ENCODE measurements around the gene STATH. TPM values are rescaled to one million over a fixed set of nuclear protein-coding genes. Genes with fewer than 3 reads are reported as not detected.

STATH gene, protein sequence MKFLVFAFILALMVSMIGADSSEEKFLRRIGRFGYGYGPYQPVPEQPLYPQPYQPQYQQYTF
- total RNA-seq (not detected), polyA plus RNA-seq (ENCODE audit: insufficient read depth in 1 of 8, insufficient read length in 8 of 8, low replicate concordance in 1 of 8) (not detected)
- long read RNA-seq, donor 1: 0 reads
- long read RNA-seq, donor 2: 0 reads
- long read RNA-seq, donor 3: 0 reads
- long read RNA-seq, donor 4: 0 reads
- long read RNA-seq, donor 5: 0 reads
- long read RNA-seq, donor 6: 0 reads
- long read RNA-seq, donor 7: 0 reads
- long read RNA-seq, donor 8: 0 reads
- long read RNA-seq, donor 9: 0 reads
- long read RNA-seq, donor 10: 0 reads
- long read RNA-seq, donor 11: 0 reads

DNA sequence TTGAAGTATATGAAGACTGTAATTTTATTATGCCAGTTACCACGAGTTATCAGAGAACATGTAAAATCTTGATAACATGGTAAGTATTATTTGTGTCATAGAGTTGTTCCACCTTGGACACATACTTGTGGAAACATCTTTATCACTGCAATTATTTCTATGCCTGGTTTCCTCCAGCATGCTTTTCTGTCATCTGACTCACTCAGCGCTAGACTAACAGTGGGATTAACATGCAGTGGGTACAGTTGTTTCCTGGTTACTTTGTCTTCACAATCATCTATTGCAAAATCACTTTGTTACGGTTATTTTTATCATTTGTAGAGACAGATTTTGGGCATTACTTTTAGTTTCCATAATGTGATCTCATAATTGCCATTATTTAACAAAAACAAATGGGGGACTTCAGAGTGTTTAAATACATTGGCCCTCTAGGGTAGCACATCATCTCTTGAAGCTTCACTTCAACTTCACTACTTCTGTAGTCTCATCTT, at the start of gene STATH:
Gene STATH, plus strand, starts transcription at position 441 of the 491 bp plus-strand sequence. CDS start 2,472 bp downstream, outside the sequence.
- Histone ChIP-seq H3K9me3 (replicated peaks; ENCODE audit: control insufficient read depth, low read depth, low read length) (no peaks in the 10 kb centered on the region), H3K36me3 (ENCODE audit: control insufficient read depth, insufficient read depth, low read length) (no peaks in the 10 kb centered on the region), H3K27ac (ENCODE audit: low read length) (no peak within 1 kb of the TSS), H3K27me3 (ENCODE audit: control insufficient read depth, insufficient read depth, low read length) (no peaks in the 10 kb centered on the region), H3K4me1 (ENCODE audit: control insufficient read depth, insufficient read depth, low read length) (no peaks in the 10 kb centered on the region), H3K4me3 (ENCODE audit: low read length) (no peak within 1 kb of the TSS)
- no CpG with 5 or more reads among the region's 3 CpGs for WGBS (ENCODE audit: insufficient coverage)
- DNase-seq: no peak

DNA sequence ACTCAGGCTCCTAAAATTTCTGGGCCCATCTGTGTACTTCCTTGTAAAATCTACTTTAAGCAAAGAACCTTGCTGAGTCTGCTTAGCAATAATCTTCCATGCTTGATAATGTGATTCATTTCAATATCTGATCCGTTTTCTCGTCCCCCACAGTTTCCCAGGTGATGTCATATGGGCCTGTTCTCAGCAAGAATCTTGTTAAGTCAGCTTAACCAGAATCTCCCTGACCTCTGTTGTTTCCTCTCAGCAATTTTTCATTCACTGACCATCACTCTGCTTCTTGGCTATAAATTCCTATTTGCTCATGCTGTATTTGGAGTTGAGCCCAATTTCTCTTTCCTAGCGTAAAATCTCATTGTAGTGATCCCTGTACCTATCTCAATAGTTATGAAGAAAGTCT, 44.2 kb upstream of the STATH start:
- H3K36me3 ChIP-seq (ENCODE audit: control insufficient read depth, insufficient read depth, low read length): no peaks in the 10 kb centered on the region
- no peaks in the 10 kb centered on the region for H3K4me1 ChIP-seq (ENCODE audit: control insufficient read depth, insufficient read depth, low read length)
- H3K27me3 ChIP-seq (ENCODE audit: control insufficient read depth, insufficient read depth, low read length): no peaks in the 10 kb centered on the region
- no peaks in the 10 kb centered on the region for H3K9me3 ChIP-seq (replicated peaks; ENCODE audit: control insufficient read depth, low read depth, low read length)
- no peak overlapping the region for H3K4me3 ChIP-seq (ENCODE audit: low read length)
- 60% methylated on average over 1 of the region's 3 CpGs for WGBS (ENCODE audit: insufficient coverage)
- no peak overlapping the region for H3K27ac ChIP-seq (ENCODE audit: low read length)
- peak; percentile 4 for DNase-seq

DNA sequence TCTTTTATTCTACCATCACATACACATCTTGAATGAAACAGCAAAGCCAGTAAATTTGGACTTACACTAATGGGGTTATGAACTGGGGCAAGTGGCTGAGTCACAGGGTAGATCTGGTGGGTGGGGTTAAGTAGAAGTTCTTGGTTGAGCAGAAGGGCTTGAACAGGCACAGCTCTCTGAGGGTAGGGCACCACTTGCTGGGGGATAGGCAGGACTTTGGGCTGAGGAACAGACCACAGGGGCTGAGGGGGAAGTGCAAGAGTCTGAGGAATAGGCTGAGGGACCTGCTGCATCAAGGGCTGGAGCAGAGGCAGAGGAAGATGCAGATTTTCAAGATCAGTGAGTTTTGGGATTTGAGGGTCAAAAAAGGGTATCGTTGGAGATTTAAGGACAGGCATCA, 38.6 kb upstream of the STATH start:
- H3K9me3 ChIP-seq (replicated peaks; ENCODE audit: control insufficient read depth, low read depth, low read length): no peaks in the 10 kb centered on the region
- no peak overlapping the region for H3K4me3 ChIP-seq (ENCODE audit: low read length)
- H3K27ac ChIP-seq (ENCODE audit: low read length): no peak overlapping the region
- no peaks in the 10 kb centered on the region for H3K36me3 ChIP-seq (ENCODE audit: control insufficient read depth, insufficient read depth, low read length)
- no peaks in the 10 kb centered on the region for H3K27me3 ChIP-seq (ENCODE audit: control insufficient read depth, insufficient read depth, low read length)
- no peak for DNase-seq
- H3K4me1 ChIP-seq (ENCODE audit: control insufficient read depth, insufficient read depth, low read length): no peaks in the 10 kb centered on the region
- 100% methylated on average over 1 of the region's 1 CpG for WGBS (ENCODE audit: insufficient coverage)

DNA sequence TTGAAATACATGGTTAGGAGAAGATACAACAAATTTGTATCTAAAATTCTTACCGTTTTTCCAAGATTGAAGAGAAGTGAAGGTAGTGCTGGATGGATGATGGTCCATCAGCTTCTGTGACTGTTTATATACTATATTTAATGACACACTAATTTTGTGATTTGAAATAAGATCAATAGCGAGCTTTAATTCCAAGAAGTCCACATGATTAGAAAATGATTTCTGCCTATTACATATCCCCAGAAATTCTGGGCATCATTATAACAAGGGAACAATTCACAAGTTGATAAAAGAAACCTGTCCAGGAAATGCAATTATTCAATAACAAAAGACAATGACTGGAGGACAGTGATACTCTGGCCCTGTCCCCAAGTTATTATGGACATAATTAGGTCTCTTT, 30.1 kb upstream of the STATH start, which contains the start of gene CSN2:
Gene CSN2, minus strand, starts transcription at position 101 of the 400 bp plus-strand sequence. CDS start 4,733 bp downstream, outside the sequence.
- Histone ChIP-seq H3K27ac (ENCODE audit: low read length) (no peak within 1 kb of the TSS), H3K27me3 (ENCODE audit: control insufficient read depth, insufficient read depth, low read length) (no peaks in the 10 kb centered on the region), H3K9me3 (replicated peaks; ENCODE audit: control insufficient read depth, low read depth, low read length) (no peaks in the 10 kb centered on the region), H3K4me1 (ENCODE audit: control insufficient read depth, insufficient read depth, low read length) (no peaks in the 10 kb centered on the region), H3K36me3 (ENCODE audit: control insufficient read depth, insufficient read depth, low read length) (no peaks in the 10 kb centered on the region), H3K4me3 (ENCODE audit: low read length) (no peak within 1 kb of the TSS)
- DNase-seq: no peak
- WGBS (ENCODE audit: insufficient coverage): no CpG with 5 or more reads among the region's 2 CpGs

DNA sequence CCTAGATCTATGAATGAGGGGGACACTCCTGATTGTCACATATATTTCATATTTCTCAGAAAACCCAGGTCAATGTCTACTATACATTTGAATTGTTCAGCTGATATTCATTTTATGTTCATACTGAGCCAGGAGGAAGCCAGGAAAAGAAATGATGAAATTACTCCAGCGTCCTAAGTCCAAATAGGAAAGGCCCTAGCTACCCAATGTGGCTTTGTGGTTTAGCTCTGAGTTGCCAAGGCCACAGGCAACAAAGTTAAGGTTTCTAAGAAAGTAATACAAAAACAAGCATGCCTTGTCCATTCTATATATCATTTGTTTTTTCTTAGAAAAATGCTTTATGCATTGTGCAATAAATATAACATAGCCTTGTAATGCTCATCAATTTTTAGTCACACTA, 25.7 kb upstream of the STATH start:
- no peaks in the 10 kb centered on the region for H3K27me3 ChIP-seq (ENCODE audit: control insufficient read depth, insufficient read depth, low read length)
- no peak overlapping the region for H3K27ac ChIP-seq (ENCODE audit: low read length)
- H3K4me3 ChIP-seq (ENCODE audit: low read length): no peak overlapping the region
- no peak for DNase-seq
- no CpG with 5 or more reads among the region's 1 CpG for WGBS (ENCODE audit: insufficient coverage)
- H3K4me1 ChIP-seq (ENCODE audit: control insufficient read depth, insufficient read depth, low read length): no peaks in the 10 kb centered on the region
- H3K36me3 ChIP-seq (ENCODE audit: control insufficient read depth, insufficient read depth, low read length): no peaks in the 10 kb centered on the region
- no peaks in the 10 kb centered on the region for H3K9me3 ChIP-seq (replicated peaks; ENCODE audit: control insufficient read depth, low read depth, low read length)

DNA sequence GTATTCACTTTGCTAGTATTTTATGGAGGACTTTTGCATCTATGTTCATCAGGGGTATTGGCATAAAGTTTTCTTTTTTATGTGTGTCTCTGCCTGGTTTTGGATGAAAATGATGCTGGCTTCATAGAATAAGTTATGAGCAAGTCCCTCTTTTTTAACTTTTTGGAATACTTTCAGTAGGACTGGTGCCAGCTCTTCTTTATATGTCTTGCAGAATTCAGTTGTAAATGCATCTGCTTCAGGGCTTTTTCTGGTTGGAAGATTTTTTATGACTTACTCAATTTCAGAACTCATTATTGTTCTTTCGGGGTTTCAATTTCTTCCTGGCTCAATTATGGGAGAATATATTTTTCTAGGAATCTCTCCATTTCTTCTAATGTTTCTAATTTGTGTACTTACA, 21.1 kb upstream of the STATH start:
- Histone ChIP-seq H3K9me3 (replicated peaks; ENCODE audit: control insufficient read depth, low read depth, low read length) (no peaks in the 10 kb centered on the region), H3K4me3 (ENCODE audit: low read length) (no peak overlapping the region), H3K36me3 (ENCODE audit: control insufficient read depth, insufficient read depth, low read length) (no peaks in the 10 kb centered on the region), H3K4me1 (ENCODE audit: control insufficient read depth, insufficient read depth, low read length) (no peaks in the 10 kb centered on the region), H3K27me3 (ENCODE audit: control insufficient read depth, insufficient read depth, low read length) (no peaks in the 10 kb centered on the region), H3K27ac (ENCODE audit: low read length) (no peak overlapping the region)
- no CpG with 5 or more reads among the region's 1 CpG for WGBS (ENCODE audit: insufficient coverage)
- peak; percentile 84 for DNase-seq

DNA sequence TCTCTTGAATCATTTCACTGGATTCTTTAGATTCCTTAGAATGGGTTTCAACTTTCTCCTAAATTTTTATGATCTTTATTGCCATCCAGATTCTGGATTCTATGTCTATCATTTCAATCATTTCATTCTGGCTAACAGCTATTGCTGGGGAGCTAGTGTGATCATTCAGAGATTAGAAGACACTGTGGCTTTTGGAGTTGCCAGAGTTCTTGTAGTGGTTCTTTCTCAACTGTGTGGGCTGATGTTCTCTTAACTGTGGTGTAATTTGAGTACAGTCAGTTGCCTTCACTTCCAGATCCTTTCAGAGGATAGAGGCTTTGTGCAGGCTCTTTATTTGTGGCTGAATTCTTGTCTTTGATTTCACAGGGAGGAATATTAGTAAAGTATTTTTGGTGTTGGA, 18.2 kb upstream of the STATH start:
- no peaks in the 10 kb centered on the region for H3K9me3 ChIP-seq (replicated peaks; ENCODE audit: control insufficient read depth, low read depth, low read length)
- H3K27me3 ChIP-seq (ENCODE audit: control insufficient read depth, insufficient read depth, low read length): no peaks in the 10 kb centered on the region
- H3K4me3 ChIP-seq (ENCODE audit: low read length): no peak overlapping the region
- H3K4me1 ChIP-seq (ENCODE audit: control insufficient read depth, insufficient read depth, low read length): no peaks in the 10 kb centered on the region
- H3K27ac ChIP-seq (ENCODE audit: low read length): no peak overlapping the region
- no peaks in the 10 kb centered on the region for H3K36me3 ChIP-seq (ENCODE audit: control insufficient read depth, insufficient read depth, low read length)
- no peak for DNase-seq

DNA sequence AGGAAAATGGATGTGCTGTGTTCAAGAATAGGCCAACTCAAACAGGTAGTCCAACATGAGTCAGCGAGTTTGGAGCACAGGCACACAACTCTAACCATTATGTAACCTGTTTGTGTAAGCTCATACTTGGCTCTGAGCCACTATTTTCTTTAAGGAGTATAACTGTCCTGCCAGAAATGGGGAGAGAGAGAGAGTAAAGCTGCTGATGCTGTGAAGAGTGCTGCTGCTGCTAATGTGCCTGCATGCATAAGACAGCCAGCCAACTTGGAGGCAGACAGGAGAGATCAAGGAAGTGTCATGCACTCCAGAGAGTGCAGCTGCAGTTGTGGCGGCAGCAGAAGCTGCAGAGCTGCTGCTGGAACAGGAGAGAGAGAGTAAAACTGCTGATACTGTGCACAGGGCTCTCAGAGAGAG, 11.7 kb upstream of the STATH start:
- peak; percentile 93 for DNase-seq
- Histone ChIP-seq H3K27ac (ENCODE audit: low read length) (no peak overlapping the region), H3K36me3 (ENCODE audit: control insufficient read depth, insufficient read depth, low read length) (no peaks in the 10 kb centered on the region), H3K9me3 (replicated peaks; ENCODE audit: control insufficient read depth, low read depth, low read length) (no peaks in the 10 kb centered on the region), H3K4me3 (ENCODE audit: low read length) (no peak overlapping the region), H3K4me1 (ENCODE audit: control insufficient read depth, insufficient read depth, low read length) (peaks cover 3% of the 10 kb centered on the region), H3K27me3 (ENCODE audit: control insufficient read depth, insufficient read depth, low read length) (no peaks in the 10 kb centered on the region)
- WGBS (ENCODE audit: insufficient coverage): 40% methylated on average over 1 of the region's 2 CpGs

DNA sequence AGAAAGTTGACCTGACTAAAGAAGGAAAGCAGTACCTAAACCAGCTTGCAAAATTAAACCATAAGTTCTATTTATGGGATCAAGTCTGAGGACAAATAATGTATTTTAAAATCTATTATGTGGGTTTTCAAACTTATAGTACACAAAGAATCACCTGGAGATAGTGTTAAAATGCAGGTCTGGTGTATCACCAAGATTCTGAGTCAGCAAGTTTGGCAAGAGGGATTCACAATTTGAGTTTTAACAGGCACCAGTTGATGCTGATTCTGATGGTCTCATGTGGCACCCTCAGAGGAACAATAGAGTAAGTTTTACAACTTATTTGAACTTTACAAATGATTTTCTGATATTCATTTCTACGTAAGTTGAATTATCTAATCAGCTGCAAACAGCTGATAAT, 9.1 kb upstream of the STATH start:
- Histone ChIP-seq H3K4me1 (ENCODE audit: control insufficient read depth, insufficient read depth, low read length) (peaks cover 3% of the 10 kb centered on the region), H3K27me3 (ENCODE audit: control insufficient read depth, insufficient read depth, low read length) (no peaks in the 10 kb centered on the region), H3K4me3 (ENCODE audit: low read length) (no peak overlapping the region), H3K27ac (ENCODE audit: low read length) (no peak overlapping the region), H3K36me3 (ENCODE audit: control insufficient read depth, insufficient read depth, low read length) (no peaks in the 10 kb centered on the region), H3K9me3 (replicated peaks; ENCODE audit: control insufficient read depth, low read depth, low read length) (no peaks in the 10 kb centered on the region)
- no CpG with 5 or more reads among the region's 1 CpG for WGBS (ENCODE audit: insufficient coverage)
- DNase-seq: no peak

DNA sequence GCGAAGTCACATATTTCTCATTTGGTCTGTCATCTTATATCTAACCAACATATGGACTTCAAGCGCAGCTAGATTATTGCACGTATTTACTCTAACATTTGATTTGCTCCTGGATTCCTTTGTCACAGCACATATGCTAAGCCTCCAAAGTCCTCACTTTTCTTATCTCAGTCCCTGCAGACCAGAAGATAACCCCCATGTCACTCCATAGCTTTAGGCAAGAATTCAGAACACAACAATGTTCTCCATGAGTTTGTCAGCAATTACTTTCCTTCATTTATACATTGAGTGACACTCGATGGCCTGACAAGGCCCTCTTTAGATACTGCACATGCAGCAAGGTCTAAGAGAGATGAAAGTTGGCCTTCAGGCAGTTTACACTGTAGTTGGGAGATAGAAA, 4.8 kb upstream of the STATH start:
- WGBS (ENCODE audit: insufficient coverage): 84% methylated on average over 3 of the region's 4 CpGs

More for the DNA sequence above, 4.8 kb upstream of the STATH start:
- Histone ChIP-seq H3K4me3 (ENCODE audit: low read length) (no peak overlapping the region), H3K4me1 (ENCODE audit: control insufficient read depth, insufficient read depth, low read length) (no peaks in the 10 kb centered on the region), H3K36me3 (ENCODE audit: control insufficient read depth, insufficient read depth, low read length) (no peaks in the 10 kb centered on the region), H3K27ac (ENCODE audit: low read length) (no peak overlapping the region), H3K27me3 (ENCODE audit: control insufficient read depth, insufficient read depth, low read length) (no peaks in the 10 kb centered on the region), H3K9me3 (replicated peaks; ENCODE audit: control insufficient read depth, low read depth, low read length) (no peaks in the 10 kb centered on the region)
- no peak for DNase-seq

Measured in muscle of leg (tissue), 16 donors.